ENCODE data around the gene SMG6. TPM values are rescaled to one million over a fixed set of nuclear protein-coding genes. Genes with fewer than 3 reads are reported as not detected.
A peak's percentile ranks its signal among the peaks of the same experiment; 100 is the strongest.

SMG6 gene
- total and polyA plus RNA-seq, 5 experiments from 2014 or later: 5.3 to 51.4 (median 13.5) TPM

DNA sequence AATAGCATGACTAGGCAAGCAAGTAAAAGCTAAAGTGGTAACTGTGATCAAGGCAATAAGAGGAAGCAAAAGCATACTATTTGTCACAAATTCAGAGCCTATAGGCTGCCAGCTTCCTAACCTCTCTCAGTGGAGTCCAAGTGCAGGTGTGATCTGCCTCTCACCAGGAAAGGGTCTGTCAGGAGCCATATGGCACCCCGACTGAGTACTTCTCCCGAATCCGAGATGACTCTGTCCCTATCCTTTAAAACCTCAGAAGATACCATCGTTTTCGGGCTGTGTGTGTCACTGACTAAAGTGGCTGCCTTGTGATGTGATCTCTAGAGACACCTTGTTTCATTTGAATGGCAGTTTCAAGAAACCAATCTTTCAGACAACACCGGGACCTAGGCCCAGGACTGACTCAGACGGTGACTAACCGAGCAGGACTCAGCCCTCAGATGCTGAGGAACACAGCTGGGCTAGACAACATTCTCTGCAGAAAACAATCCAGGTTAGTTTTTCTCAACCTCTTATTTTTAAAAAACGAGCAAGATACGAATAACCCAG, 63.6 kb downstream of the SMG6 start:
- no peaks in the 10 kb centered on the region for H3K9me3 Mint-ChIP-seq
- H3K4me1 Mint-ChIP-seq: peaks cover 5 to 19% (median 11%) of the 10 kb centered on the region in 4 donors
- peak overlapping the region in 2 of 10 donors; percentile 7 to 42 for H3K4me3 Mint-ChIP-seq
- peaks cover 7 to 79% (median 25%) of the 10 kb centered on the region in 3 donors for H3K36me3 Mint-ChIP-seq
- POLR2A ChIA-PET: no interaction called here
- no peak for DNase-seq
- H3K27ac Mint-ChIP-seq: peak overlapping the region in 2 of 10 donors; percentile 69 to 89
- ATAC-seq: no peak
- H3K27me3 Mint-ChIP-seq: no peaks in the 10 kb centered on the region

DNA sequence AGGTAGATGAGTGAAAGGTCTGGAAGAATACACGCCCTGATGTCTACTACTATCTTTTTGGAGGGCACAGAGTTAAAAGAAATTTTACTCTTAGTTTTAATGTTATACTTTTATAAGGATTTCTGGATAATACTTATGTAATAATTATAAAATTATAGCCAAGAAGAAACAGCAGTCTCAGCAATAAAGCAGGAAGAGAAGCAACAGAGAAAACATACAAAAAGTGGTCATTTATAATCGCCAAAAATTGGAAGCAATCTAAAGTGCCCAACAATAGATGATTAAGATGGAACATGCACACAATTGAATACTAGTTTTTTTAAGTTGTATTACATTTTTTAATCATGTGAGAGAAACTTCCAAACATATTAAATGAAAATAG, 64.4 kb downstream of the SMG6 start:
- no peak overlapping the region for H3K27ac Mint-ChIP-seq

DNA sequence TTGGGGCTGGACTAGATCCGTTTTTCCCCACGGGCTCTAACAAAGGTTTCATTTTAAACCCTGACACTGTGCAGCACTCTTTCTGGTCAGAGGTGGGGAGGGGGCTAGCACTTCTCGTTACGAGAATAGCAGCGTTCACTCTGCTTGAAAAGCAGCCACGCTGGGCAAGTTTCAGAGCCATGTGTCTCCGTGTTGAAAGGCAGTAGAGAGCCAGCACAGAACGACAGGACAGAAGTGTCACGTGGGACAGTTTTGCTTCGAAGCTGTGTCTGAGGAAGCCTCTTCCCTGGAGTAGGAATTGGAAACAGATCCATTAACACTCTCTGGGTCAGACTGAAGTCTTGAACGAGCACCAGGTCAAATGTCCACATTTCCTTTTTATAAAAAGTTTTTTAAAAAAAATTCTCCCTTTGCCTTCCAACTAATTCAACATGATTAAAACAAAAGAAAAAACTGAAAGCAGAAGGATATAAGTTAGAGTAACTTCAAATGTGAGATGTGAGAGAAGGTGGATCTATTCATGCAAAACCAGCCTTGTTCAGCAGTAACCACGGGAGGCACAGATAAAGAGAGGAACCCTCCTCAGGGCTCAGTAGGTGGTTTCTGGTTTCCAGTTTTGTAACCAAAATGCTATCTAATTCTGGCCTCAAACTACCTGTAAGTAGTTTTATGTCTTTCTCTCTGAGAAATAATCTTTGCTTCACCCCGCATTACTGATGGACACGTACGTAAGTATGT, 65.0 kb downstream of the SMG6 start:
- DNase-seq: no peak

More for the DNA sequence above, 64.4 kb downstream of the SMG6 start:
- Mint-ChIP-seq H3K27me3 (no peaks in the 10 kb centered on the region), H3K36me3 (peaks cover 7 to 79% (median 23%) of the 10 kb centered on the region in 3 donors), H3K4me3 (no peak overlapping the region), H3K9me3 (no peaks in the 10 kb centered on the region), H3K4me1 (peaks cover 2 to 11% (median 7%) of the 10 kb centered on the region in 4 donors)
- DNase-seq (no peak), ATAC-seq (no peak)
- POLR2A ChIA-PET: no interaction called here

DNA sequence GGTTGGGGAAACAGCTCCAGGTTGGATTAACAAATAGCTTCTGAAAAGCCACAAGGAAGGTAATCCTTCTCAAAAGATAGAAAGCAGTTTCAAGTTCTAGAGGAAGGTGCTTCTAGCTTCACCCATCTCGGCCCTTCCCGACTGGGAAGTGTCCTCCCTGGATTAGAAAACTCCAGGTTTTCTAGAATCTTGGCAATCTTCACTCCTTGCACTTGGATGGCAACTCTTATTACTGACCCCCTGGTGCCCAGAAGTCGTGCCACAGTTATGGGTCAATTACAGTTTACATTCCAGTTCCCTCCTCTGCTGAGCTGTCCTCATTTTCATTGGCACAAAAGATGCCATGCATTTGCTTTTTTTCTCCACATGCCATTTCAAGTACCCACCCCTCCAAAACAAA, 65.6 kb downstream of the SMG6 start:
- no peak for ATAC-seq
- Mint-ChIP-seq H3K4me1 (peaks cover 2 to 11% (median 5%) of the 10 kb centered on the region in 4 donors), H3K9me3 (no peaks in the 10 kb centered on the region)

More for the DNA sequence above, 65.0 kb downstream of the SMG6 start:
- POLR2A ChIA-PET: no interaction called here
- Mint-ChIP-seq H3K36me3 (peaks cover 7 to 77% (median 20%) of the 10 kb centered on the region in 3 donors), H3K4me1 (peaks cover 2 to 11% (median 4%) of the 10 kb centered on the region in 4 donors), H3K27ac (peak overlapping the region in 2 of 10 donors; percentile 22 to 57), H3K9me3 (no peaks in the 10 kb centered on the region), H3K4me3 (no peak overlapping the region), H3K27me3 (no peaks in the 10 kb centered on the region)
- ATAC-seq: no peak

DNA sequence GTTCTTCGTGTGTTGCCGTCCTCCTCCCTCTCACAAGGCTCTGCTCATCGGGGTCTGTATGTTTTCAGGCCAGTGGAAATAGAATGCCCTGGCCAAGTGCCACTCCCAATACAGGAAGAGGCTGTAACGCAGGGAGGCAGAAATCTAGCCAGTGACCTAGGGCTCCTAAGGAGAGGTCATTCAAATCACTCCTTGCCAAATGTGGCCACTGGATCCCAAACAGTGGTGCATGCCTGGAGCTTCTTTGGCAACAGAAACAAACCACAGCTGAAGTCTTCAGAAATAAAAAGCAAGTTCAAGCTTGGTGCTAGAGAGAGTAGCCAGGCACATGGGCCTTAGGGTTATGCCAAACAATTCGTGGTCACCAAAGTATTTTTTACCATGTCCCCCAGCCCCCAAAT, 66.1 kb downstream of the SMG6 start:
- Mint-ChIP-seq H3K27ac (peak overlapping the region in 1 of 10 donors; percentile 66), H3K4me3 (no peak overlapping the region), H3K36me3 (peaks cover 7 to 74% (median 11%) of the 10 kb centered on the region in 3 donors), H3K27me3 (no peaks in the 10 kb centered on the region), H3K9me3 (no peaks in the 10 kb centered on the region), H3K4me1 (peaks cover 2 to 11% (median 6%) of the 10 kb centered on the region in 4 donors)
- no peak for DNase-seq
- POLR2A ChIA-PET: no interaction called here
- ATAC-seq: no peak

More for the DNA sequence above, 65.6 kb downstream of the SMG6 start:
- H3K36me3 Mint-ChIP-seq: peaks cover 7 to 73% (median 14%) of the 10 kb centered on the region in 3 donors
- H3K27me3 Mint-ChIP-seq: no peaks in the 10 kb centered on the region
- POLR2A ChIA-PET: no interaction called here
- H3K27ac Mint-ChIP-seq: no peak overlapping the region
- DNase-seq: no peak
- no peak overlapping the region for H3K4me3 Mint-ChIP-seq

DNA sequence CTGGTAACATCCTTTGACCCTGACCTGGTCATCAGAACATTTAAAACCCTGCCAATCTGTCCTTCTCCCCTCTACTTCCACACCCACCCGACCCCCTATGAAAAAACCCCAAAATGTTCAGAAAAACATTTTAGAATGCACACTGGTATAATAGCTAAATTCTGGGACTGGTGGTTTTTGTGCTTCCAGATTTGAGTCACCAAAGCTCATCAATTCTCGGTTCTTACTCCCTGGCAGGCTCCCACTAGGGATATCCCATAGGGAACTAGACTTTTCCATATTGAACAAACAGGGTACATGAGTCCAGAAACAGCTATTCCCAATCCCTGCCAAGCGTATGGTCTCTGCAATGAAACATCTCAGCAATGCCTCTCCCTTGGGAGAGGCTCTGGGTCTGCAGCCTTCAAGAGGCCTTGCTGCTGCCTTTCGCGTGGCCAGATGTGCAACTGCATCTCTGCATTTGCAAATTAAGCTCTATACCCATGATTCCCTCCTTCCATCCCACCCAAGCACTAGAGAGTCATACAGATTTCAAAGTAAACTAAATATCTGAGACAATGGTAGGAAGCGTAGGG, 67.7 kb downstream of the SMG6 start:
- Mint-ChIP-seq H3K27me3 (no peaks in the 10 kb centered on the region), H3K36me3 (peaks cover 4 to 75% (median 11%) of the 10 kb centered on the region in 3 donors), H3K4me1 (peaks cover 0 to 15% (median 12%) of the 10 kb centered on the region in 4 donors), H3K9me3 (no peaks in the 10 kb centered on the region), H3K27ac (no peak overlapping the region), H3K4me3 (no peak overlapping the region)
- ATAC-seq: no peak
- DNase-seq: no peak
- POLR2A ChIA-PET: interaction anchor here (0.6 to 0.8 kb wide), 3 partner anchors 31 to 181 kb away, joined by 3 read pairs; partner anchors contain the start of gene HIC1

DNA sequence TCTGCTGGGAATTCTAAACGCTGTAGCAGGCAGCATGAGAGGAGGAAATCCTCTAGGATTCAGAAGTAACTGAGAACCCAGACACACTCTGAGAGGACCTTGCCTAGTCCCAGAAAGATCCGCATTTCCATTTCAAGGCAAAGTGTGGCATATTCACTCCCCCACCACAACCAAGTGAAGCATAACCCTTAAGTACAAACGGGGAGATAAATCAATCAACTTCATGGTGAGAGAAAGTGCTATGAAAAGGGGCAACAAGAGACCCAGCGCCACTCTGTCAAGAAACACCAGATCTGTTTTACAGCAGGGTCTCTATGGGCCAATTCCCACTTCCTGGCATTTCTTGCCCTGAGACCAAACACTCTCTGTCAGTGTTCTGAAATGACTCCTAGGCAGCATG, 68.3 kb downstream of the SMG6 start:
- Mint-ChIP-seq H3K4me1 (peaks cover 1 to 15% (median 14%) of the 10 kb centered on the region in 4 donors), H3K36me3 (peaks cover 0 to 74% (median 9%) of the 10 kb centered on the region in 3 donors), H3K27ac (peak overlapping the region in 1 of 10 donors; percentile 15), H3K27me3 (no peaks in the 10 kb centered on the region), H3K9me3 (no peaks in the 10 kb centered on the region), H3K4me3 (no peak overlapping the region)
- ATAC-seq: no peak
- no peak for DNase-seq
- POLR2A ChIA-PET: no interaction called here

DNA sequence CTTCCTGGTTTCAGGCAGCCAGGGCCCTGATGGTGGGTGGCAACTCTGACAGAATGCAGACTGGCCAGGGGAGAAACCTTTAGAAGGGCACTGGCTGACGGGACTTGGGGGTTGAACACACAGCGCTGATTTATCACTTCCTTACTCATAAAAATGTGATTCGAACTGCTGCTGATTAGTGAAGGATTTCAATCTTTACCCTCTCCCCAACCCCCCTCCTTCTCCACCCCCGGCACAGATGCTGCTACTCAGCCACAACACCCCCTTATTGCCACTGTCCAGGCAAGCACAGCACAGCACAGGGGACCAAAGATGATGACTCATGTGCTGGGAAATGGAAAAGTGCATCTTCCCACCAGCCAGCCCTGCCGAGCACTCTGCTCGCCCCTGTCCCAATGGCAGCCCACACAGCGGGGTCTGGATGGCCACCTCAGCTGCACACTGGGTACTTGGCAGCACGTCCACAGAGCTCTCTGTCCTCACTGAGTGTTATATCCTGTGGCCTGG, 70.1 kb downstream of the SMG6 start:
- DNase-seq (no peak), ATAC-seq (no peak)
- Mint-ChIP-seq H3K4me1 (peaks cover 8 to 25% (median 20%) of the 10 kb centered on the region in 4 donors), H3K9me3 (no peaks in the 10 kb centered on the region), H3K27me3 (no peaks in the 10 kb centered on the region), H3K4me3 (no peak overlapping the region), H3K36me3 (peaks cover 0 to 69% (median 7%) of the 10 kb centered on the region in 3 donors), H3K27ac (peak overlapping the region in 1 of 10 donors; percentile 22)
- POLR2A ChIA-PET: no interaction called here

DNA sequence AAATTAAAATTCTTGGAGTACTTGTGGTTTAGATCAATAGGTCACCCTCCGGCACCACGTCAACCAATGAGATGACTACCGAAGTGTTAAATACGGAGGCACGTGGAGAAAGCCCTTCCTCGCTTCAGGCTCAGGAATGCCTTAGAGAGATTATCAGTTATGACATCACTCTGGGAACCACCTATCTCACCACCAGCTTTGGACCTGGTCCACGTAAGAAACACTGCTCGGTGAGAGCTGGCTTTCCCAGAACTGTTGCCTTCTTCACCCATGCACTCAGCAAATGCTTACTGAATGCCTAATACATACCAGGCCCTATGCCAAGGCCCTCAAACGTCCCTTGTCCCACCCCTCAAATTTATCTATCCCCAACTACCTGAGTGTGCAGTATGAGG, 71.3 kb downstream of the SMG6 start:
- H3K27ac Mint-ChIP-seq: peak overlapping the region in 2 of 10 donors; percentile 15 to 52
- H3K27me3 Mint-ChIP-seq: no peaks in the 10 kb centered on the region
- DNase-seq (no peak), ATAC-seq (no peak)
- peaks cover 0 to 64% (median 3%) of the 10 kb centered on the region in 3 donors for H3K36me3 Mint-ChIP-seq
- peaks cover 8 to 29% (median 21%) of the 10 kb centered on the region in 4 donors for H3K4me1 Mint-ChIP-seq
- no peak overlapping the region for H3K4me3 Mint-ChIP-seq
- H3K9me3 Mint-ChIP-seq: no peaks in the 10 kb centered on the region
- POLR2A ChIA-PET: no interaction called here

DNA sequence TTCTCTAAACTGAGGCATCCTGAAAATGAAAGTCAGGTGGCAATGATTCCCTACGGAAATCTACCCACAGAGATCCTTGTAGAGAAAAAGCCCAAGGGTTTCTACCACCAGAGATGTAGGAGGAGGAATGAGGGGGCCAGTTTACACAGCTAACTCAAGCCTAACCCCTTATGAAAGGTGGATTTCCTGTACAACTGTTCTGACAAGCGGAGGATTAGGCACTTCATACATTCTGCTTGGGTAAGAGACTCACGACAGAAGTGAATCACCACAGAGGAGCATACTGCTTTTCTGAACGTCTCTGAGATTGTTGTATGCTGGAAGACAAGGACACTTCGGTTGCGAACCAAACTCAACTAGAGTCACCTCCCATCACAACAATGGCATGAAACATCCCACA, 72.7 kb downstream of the SMG6 start:
- Mint-ChIP-seq H3K4me1 (peaks cover 8 to 32% (median 22%) of the 10 kb centered on the region in 4 donors), H3K9me3 (no peaks in the 10 kb centered on the region), H3K27me3 (no peaks in the 10 kb centered on the region), H3K36me3 (peaks cover 0 to 67% (median 3%) of the 10 kb centered on the region in 3 donors), H3K27ac (peak overlapping the region in 5 of 10 donors; percentile 1 to 46 (median 16)), H3K4me3 (no peak overlapping the region)
- DNase-seq: no peak
- ATAC-seq: no peak
- POLR2A ChIA-PET: no interaction called here

DNA sequence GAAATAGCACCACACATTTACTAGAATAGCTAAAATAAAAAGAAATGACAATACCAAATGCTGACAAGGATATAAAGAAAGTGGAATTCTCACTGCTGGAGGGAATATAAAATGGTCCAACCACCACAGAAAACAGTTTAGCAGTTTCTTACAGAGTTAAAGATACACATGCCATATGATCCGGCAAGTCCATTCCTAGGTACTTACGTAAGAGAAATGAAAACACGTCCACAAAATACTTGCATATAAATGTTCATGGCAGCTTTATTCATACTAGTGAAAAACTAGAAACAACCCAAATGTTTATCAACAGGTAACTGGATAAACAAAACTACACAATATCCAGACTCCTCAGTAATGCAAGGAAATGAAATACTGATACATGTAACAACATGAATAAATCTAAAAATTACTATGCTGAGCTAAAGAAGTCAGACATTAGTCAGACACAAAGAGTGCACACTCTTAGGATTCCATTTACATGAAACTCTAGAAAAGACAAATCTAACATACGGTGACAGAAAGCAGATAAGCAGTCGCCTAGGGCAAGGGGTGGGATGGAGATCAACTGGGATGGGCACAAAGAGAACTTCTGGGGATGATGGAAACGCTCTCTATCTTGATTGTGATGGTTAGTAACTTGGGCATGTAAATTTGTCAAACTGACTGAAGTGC, 76.4 kb downstream of the SMG6 start:
- DNase-seq (no peak), ATAC-seq (no peak)
- H3K4me1 Mint-ChIP-seq: peaks cover 18 to 54% (median 40%) of the 10 kb centered on the region in 4 donors
- H3K36me3 Mint-ChIP-seq: peaks cover 0 to 53% (median 0%) of the 10 kb centered on the region in 3 donors
- H3K4me3 Mint-ChIP-seq: no peak overlapping the region
- POLR2A ChIA-PET: interaction anchor here (0.5 kb wide), 1 partner anchor 17 kb away, joined by 3 read pairs; no protein-coding TSS in a partner anchor
- no peaks in the 10 kb centered on the region for H3K9me3 Mint-ChIP-seq
- H3K27ac Mint-ChIP-seq: peak overlapping the region in 1 of 10 donors; percentile 1
- no peaks in the 10 kb centered on the region for H3K27me3 Mint-ChIP-seq

DNA sequence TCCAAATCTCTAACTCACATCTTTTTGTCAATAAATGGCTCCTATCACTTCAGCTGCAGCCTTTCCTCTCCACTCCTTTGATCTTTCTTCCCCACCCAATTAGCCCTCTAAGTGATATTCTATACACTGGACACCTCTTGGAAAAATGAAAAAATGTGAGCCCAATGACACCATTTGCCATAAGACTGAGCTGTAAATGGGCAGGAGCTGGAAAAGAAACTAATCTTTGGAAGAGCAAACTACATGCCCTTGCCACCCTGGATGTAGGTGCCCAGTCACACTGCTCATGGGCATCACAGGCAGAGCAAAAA, 80.0 kb downstream of the SMG6 start:
- no peaks in the 10 kb centered on the region for H3K9me3 Mint-ChIP-seq
- no peak overlapping the region for H3K4me3 Mint-ChIP-seq
- ATAC-seq (no peak), DNase-seq (no peak)
- POLR2A ChIA-PET: interaction anchor here (0.6 kb wide), 2 partner anchors 179 to 540 kb away, joined by 5 read pairs; no protein-coding TSS in a partner anchor
- H3K27me3 Mint-ChIP-seq: no peaks in the 10 kb centered on the region
- H3K27ac Mint-ChIP-seq: peak overlapping the region in 6 of 10 donors; percentile 14 to 76 (median 64)
- H3K4me1 Mint-ChIP-seq: peaks cover 13 to 42% (median 32%) of the 10 kb centered on the region in 4 donors
- peaks cover 0 to 46% (median 4%) of the 10 kb centered on the region in 3 donors for H3K36me3 Mint-ChIP-seq

Measured in naive thymus-derived CD8-positive, alpha-beta T cell (primary cell).